Mesenchymal stem cell (in vitro differentiated cells and primary cell): ENCODE results near the gene TYSND1.

Experiments
- DNase-seq: peaks from one replicate; pipeline ENCODE4 v3.0.0-alpha.2; 2013
- H2AFZ ChIP-seq: one replicate; pipeline ENCODE4 v1.6.1; 2013; ENCODE audit warnings: low read depth, mild to moderate bottlenecking, control low read depth, inconsistent platforms, low read length, moderate library complexity
- H2AK5ac ChIP-seq: 2 replicates; pipeline ENCODE4 v1.6.1; 2013; ENCODE audit warnings: low read length, moderate library complexity, mild to moderate bottlenecking, inconsistent platforms; ENCODE audit not compliant: severe bottlenecking
- H2BK120ac ChIP-seq: one replicate; pipeline ENCODE4 v1.6.1; 2013; ENCODE audit warnings: low read depth, mild to moderate bottlenecking, inconsistent platforms, low read length, moderate library complexity
- H2BK12ac ChIP-seq, 2 experiments: one replicate each; pipeline ENCODE4 v1.6.1; 2013; ENCODE audit warnings: inconsistent platforms in 2 of 2, low read length in 2 of 2, mild to moderate bottlenecking in 2 of 2, moderate library complexity in 2 of 2, control low read depth in 1 of 2
- H2BK15ac ChIP-seq: one replicate; pipeline ENCODE4 v1.6.1; 2013; ENCODE audit warnings: mild to moderate bottlenecking, low read depth, inconsistent platforms; ENCODE audit not compliant: poor library complexity, severe bottlenecking
- H2BK5ac ChIP-seq: 2 replicates; pipeline ENCODE4 v1.6.1; 2013; ENCODE audit warnings: low read depth, mild to moderate bottlenecking, low read length, control low read depth, inconsistent platforms; ENCODE audit not compliant: poor library complexity, severe bottlenecking
- H3K14ac ChIP-seq, 2 experiments: one replicate each; pipeline ENCODE4 v1.6.1; 2013; ENCODE audit warnings: inconsistent platforms in 2 of 2, low read length in 2 of 2, control low read depth in 1 of 2, mild to moderate bottlenecking in 1 of 2, moderate library complexity in 1 of 2
- H3K18ac ChIP-seq, 2 experiments: one replicate each; pipeline ENCODE4 v1.6.1; 2013; ENCODE audit warnings: inconsistent platforms in 2 of 2, low read length in 2 of 2, control low read depth in 1 of 2, low read depth in 1 of 2, mild to moderate bottlenecking in 1 of 2
- H3K23ac ChIP-seq, 2 experiments: one replicate each; pipeline ENCODE4 v1.6.1; 2013; ENCODE audit warnings: inconsistent platforms in 2 of 2, low read length in 2 of 2, mild to moderate bottlenecking in 2 of 2, moderate library complexity in 2 of 2, control low read depth in 1 of 2
- H3K27ac ChIP-seq: 2 replicates; pipeline ENCODE4 v1.5.1; 2013; ENCODE audit warnings: mild to moderate bottlenecking, moderate library complexity, low read length, control low read depth, inconsistent platforms; ENCODE audit not compliant: poor library complexity, severe bottlenecking
- H3K27me3 ChIP-seq, 2 experiments: 2 replicates each; pipeline versions ENCODE4 v1.6.1 to v1.7.0; 2013; ENCODE audit warnings: low read length in 2 of 2, mild to moderate bottlenecking in 2 of 2, moderate library complexity in 2 of 2, control low read depth in 1 of 2, inconsistent platforms in 1 of 2; ENCODE audit not compliant: control insufficient read depth in 1 of 2, insufficient read depth in 1 of 2
- H3K36me3 ChIP-seq, 2 experiments: 2 replicates each; pipeline versions ENCODE4 v1.6.1 to v1.7.0; 2013; ENCODE audit warnings: low read length in 2 of 2, control low read depth in 1 of 2, inconsistent platforms in 1 of 2, low read depth in 1 of 2, mild to moderate bottlenecking in 1 of 2; ENCODE audit not compliant: insufficient read depth in 2 of 2, control insufficient read depth in 1 of 2
- H3K4ac ChIP-seq, 2 experiments: one replicate each; pipeline ENCODE4 v1.6.1; 2013; ENCODE audit warnings: inconsistent platforms in 2 of 2, low read length in 2 of 2, mild to moderate bottlenecking in 2 of 2, moderate library complexity in 2 of 2, control low read depth in 1 of 2, low read depth in 1 of 2
- H3K4me1 ChIP-seq: 2 replicates; pipeline ENCODE4 v1.6.1; 2013; ENCODE audit warnings: low read depth, low read length, control low read depth; ENCODE audit not compliant: control insufficient read depth, insufficient read depth
- H3K4me2 ChIP-seq: 2 replicates; pipeline ENCODE4 v1.6.1; 2013; ENCODE audit warnings: low read length, mild to moderate bottlenecking, inconsistent platforms; ENCODE audit not compliant: poor library complexity, severe bottlenecking
- H3K4me3 ChIP-seq, 2 experiments: 2 replicates each; pipeline versions ENCODE4 v1.5.1 to v1.7.0; 2013; ENCODE audit warnings: low read length in 2 of 2, mild to moderate bottlenecking in 2 of 2, control low read depth in 1 of 2, low read depth in 1 of 2; ENCODE audit not compliant: insufficient read depth in 1 of 2
- H3K79me1 ChIP-seq: replicated peaks from 2 replicates; pipeline ENCODE4 v1.6.1; 2013; ENCODE audit warnings: mild to moderate bottlenecking, control low read depth, low read length, inconsistent platforms; ENCODE audit not compliant: poor library complexity, severe bottlenecking
- H3K9ac ChIP-seq: 2 replicates; pipeline ENCODE4 v1.7.0; 2013; ENCODE audit warnings: mild to moderate bottlenecking, low read length, moderate library complexity
- H3K9me3 ChIP-seq: 2 replicates; pipeline ENCODE4 v1.7.0; 2013; ENCODE audit warnings: mild to moderate bottlenecking, low read length; ENCODE audit not compliant: control insufficient read depth
- H4K8ac ChIP-seq: one replicate; pipeline ENCODE4 v1.6.1; 2013; ENCODE audit warnings: inconsistent platforms, mild to moderate bottlenecking, low read length, moderate library complexity
- H4K91ac ChIP-seq: one replicate; pipeline ENCODE4 v1.6.1; 2013; ENCODE audit warnings: mild to moderate bottlenecking, low read length, inconsistent platforms
- WGBS: methylation state at CpG from one replicate; pipeline ENCODE4 v1.1.7; 2013; ENCODE audit warnings: mixed read lengths; 5-methylcytosine and 5-hydroxymethylcytosine counted together

The TYSND1 gene

DNA sequence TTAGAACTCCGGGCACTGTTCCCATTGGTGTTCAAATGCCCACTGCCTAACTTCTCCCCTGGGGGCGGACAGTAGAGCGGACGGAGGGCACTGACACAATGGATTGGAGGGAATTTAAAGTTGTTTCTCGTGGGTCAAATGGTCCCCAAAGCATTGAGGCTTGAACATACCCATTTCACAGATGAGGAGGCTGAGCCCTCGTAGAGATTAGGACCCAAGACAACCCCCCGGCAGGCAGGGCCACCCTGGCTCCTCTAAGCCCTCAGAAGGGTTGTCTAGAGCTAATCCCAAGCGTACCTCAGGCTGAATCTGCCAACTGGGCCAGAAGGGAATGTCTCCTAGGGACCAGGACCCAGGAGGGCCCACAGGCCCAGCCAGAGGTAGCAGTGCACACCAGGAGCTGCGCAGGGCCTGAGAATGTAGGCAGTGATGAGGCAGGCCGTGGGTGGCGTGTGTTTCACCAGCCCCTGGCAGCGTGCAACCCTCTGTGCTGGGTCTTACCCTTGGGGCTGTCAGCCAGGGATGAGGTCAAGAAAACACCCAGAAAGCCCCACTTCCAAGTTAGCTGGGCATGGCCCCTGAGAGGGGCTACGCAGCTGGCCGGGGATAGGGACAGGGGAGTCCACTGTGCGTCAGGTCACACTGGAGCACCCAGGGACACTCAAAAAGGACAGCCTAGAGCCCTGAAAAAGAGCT lies 19.7 kb downstream of the TYSND1 start:
- no peak overlapping the region for H4K8ac ChIP-seq
- no peak overlapping the region for H3K9ac ChIP-seq
- no peak overlapping the region for H3K23ac ChIP-seq
- no peak overlapping the region for H3K4me3 ChIP-seq
- no peak overlapping the region for H4K91ac ChIP-seq
- no peaks in the 10 kb centered on the region for H3K27me3 ChIP-seq
- no peak overlapping the region for H2BK120ac ChIP-seq
- no peaks in the 10 kb centered on the region for H3K9me3 ChIP-seq
- no peak overlapping the region for H2BK12ac ChIP-seq
- no peak overlapping the region for H2BK15ac ChIP-seq
- no peak overlapping the region for H3K18ac ChIP-seq
- no peak overlapping the region for H2AK5ac ChIP-seq
- DNase-seq = no peak
- no peak overlapping the region for H2AFZ ChIP-seq
- peaks cover 15% of the 10 kb centered on the region for H3K4me1 ChIP-seq
- no peak overlapping the region for H2BK5ac ChIP-seq
- H3K4me2 ChIP-seq = no peak overlapping the region
- 95% methylated on average over 15 of the region's 15 CpGs for WGBS
- no peak overlapping the region for H3K4ac ChIP-seq
- no peak overlapping the region for H3K27ac ChIP-seq
- peaks cover 13 to 51% of the 10 kb centered on the region in 2 experiments for H3K36me3 ChIP-seq
- no peak overlapping the region for H3K14ac ChIP-seq
- peaks cover 3% of the 10 kb centered on the region for H3K79me1 ChIP-seq

DNA sequence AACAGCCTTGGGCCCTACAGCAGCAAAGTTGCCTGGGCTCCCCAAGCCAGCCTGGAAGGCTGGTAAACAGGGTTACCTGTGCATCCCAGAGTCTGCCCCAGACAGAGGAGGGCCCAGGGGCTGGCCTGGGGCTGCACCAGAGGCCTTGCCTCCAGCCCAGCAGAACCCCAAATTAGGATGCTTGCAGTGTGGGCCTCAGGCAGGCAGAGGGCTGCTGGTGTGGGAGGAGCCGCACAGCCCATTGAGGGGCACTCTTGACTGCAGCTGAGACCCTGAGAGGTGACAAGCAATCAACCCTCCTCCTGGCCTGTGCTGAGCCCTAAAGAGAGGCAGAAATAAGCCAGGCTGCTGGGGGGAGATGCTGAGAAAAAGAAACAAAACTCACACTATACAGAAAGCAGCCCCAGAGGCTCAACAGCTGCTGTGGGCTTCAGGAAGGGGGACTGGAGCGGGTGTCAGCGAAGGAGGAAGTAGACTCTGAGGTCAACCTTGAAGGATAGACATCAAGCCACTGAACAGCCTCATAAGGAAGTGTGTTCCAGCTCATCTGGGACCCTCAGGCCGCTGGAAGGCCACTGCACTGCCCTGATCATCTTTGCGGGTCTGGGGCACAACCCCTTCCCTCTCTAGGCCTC lies 20.5 kb downstream of the TYSND1 start:
- Histone ChIP-seq H3K36me3 (peaks cover 15 to 54% of the 10 kb centered on the region in 2 experiments), H3K4me3 (no peak overlapping the region), H3K4ac (no peak overlapping the region), H2BK15ac (no peak overlapping the region), H3K23ac (no peak overlapping the region), H2BK120ac (no peak overlapping the region), H3K27me3 (no peaks in the 10 kb centered on the region), H3K18ac (no peak overlapping the region), H2BK5ac (no peak overlapping the region), H4K91ac (no peak overlapping the region), H4K8ac (no peak overlapping the region), H3K4me1 (peaks cover 7% of the 10 kb centered on the region), H2AFZ (no peak overlapping the region), H2BK12ac (no peak overlapping the region), H3K9me3 (no peaks in the 10 kb centered on the region), H2AK5ac (no peak overlapping the region), H3K79me1 (peaks cover 3% of the 10 kb centered on the region), H3K27ac (no peak overlapping the region), H3K4me2 (no peak overlapping the region), H3K14ac (no peak overlapping the region), H3K9ac (no peak overlapping the region)
- no peak for DNase-seq
- 94% methylated on average over 5 of the region's 5 CpGs for WGBS

DNA sequence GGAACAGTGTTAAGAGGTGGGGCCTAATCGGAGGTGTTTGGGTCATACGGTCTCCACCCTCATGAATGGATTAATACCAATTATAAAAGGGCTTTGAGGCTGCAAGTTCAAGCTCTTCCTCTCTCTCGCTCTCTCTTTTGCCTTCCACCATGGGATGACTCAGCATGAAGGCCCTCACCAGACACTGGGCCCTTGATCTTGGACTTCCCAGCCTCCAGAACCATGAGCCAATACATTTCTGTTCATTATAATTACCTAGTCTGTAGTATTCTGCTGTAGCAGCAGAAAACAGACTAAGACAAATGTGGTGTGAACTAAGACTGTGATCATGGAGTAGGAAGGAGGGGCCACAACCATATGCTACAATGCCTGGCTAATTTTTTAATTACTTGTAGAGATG lies 21.6 kb downstream of the TYSND1 start:
- no peak overlapping the region for H3K4me2 ChIP-seq
- no peaks in the 10 kb centered on the region for H3K27me3 ChIP-seq
- H3K18ac ChIP-seq = no peak overlapping the region
- no peak overlapping the region for H4K91ac ChIP-seq
- no peak overlapping the region for H3K23ac ChIP-seq
- H3K27ac ChIP-seq = no peak overlapping the region
- DNase-seq = no peak
- no peak overlapping the region for H2AFZ ChIP-seq
- H3K36me3 ChIP-seq = peaks cover 26 to 61% of the 10 kb centered on the region in 2 experiments
- H3K9me3 ChIP-seq = no peaks in the 10 kb centered on the region
- no peak overlapping the region for H2BK5ac ChIP-seq
- no peak overlapping the region for H2BK15ac ChIP-seq
- H3K79me1 ChIP-seq = peaks cover 3% of the 10 kb centered on the region
- H3K4me1 ChIP-seq = peaks cover 7% of the 10 kb centered on the region
- H2BK12ac ChIP-seq = no peak overlapping the region
- H3K14ac ChIP-seq = no peak overlapping the region
- 90% methylated on average over 3 of the region's 3 CpGs for WGBS
- no peak overlapping the region for H3K4me3 ChIP-seq
- H2BK120ac ChIP-seq = no peak overlapping the region
- no peak overlapping the region for H4K8ac ChIP-seq
- no peak overlapping the region for H3K4ac ChIP-seq
- H2AK5ac ChIP-seq = no peak overlapping the region
- no peak overlapping the region for H3K9ac ChIP-seq

DNA sequence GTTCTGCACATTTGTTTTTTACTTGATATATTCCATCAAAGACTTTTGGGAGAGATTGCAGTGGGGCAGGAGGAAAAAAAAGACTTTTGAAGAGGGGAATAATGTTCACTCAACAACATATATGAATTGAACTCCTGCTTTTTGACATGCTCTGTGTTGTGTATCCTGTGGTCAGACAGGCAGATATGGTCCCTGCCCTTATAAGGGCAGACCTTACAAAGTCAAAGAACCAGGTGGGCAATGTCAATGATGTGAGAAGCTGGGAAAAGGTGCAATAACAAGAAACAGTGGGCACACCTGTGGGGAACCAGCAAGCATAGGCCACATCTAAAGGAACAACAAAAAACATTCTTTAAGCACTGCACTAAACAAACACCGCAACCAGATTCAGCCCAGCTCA lies 22.1 kb downstream of the TYSND1 start:
- Histone ChIP-seq H3K27ac (no peak overlapping the region), H3K4ac (no peak overlapping the region), H2BK12ac (no peak overlapping the region), H3K27me3 (no peaks in the 10 kb centered on the region), H2AK5ac (no peak overlapping the region), H2BK15ac (no peak overlapping the region), H3K9ac (no peak overlapping the region), H2AFZ (no peak overlapping the region), H3K4me3 (no peak overlapping the region), H3K23ac (no peak overlapping the region), H3K14ac (no peak overlapping the region), H4K8ac (no peak overlapping the region), H2BK120ac (no peak overlapping the region), H3K79me1 (peaks cover 3% of the 10 kb centered on the region), H3K18ac (no peak overlapping the region), H3K9me3 (no peaks in the 10 kb centered on the region), H2BK5ac (no peak overlapping the region), H3K4me1 (peaks cover 7% of the 10 kb centered on the region), H4K91ac (no peak overlapping the region), H3K4me2 (no peak overlapping the region), H3K36me3 (peaks cover 29 to 63% of the 10 kb centered on the region in 2 experiments)
- no peak for DNase-seq
- 83% methylated on average over 1 of the region's 1 CpG for WGBS
